HepG2 (cell line): ENCODE results near the gene WTAP. TPM values are rescaled to one million over a fixed set of nuclear protein-coding genes. Genes with fewer than 3 reads are reported as not detected.
A peak's percentile ranks its signal among the peaks of the same experiment; 100 is the strongest.

Experiments used
- CBX1 ChIP-seq: IDR thresholded peaks from one replicate; pipeline ENCODE4 v1.6.1; 2016; ENCODE audit warnings: antibody characterized with exemption, low read depth
- FOSL2 ChIP-seq: sonication (generic); formaldehyde crosslinking; IDR thresholded peaks from 2 replicates; pipeline ENCODE4 v1.4.0; 2020; ENCODE audit warnings: missing genetic modification reagents
- HNRNPH1 ChIP-seq: fragments of 200-400 bp; formaldehyde crosslinking; optimal IDR thresholded peaks from 2 replicates; pipeline ENCODE3; 2017; ENCODE audit warnings: mild to moderate bottlenecking, low read depth, low read length
- KAT8 ChIP-seq: IDR thresholded peaks from 2 replicates; pipeline ENCODE4 v1.6.1; 2016; ENCODE audit warnings: missing genetic modification reagents, missing compliant biosample characterization
- MAF1 ChIP-seq: sonication (generic); formaldehyde crosslinking; IDR thresholded peaks from 2 replicates; pipeline ENCODE4 v1.5.0; 2020; ENCODE audit warnings: missing genetic modification reagents, borderline replicate concordance
- POLR2A ChIP-seq, 2 experiments: IDR thresholded peaks; 2 replicates each; pipeline ENCODE4 v1.6.1; 2011; ENCODE audit warnings: low read depth in 2 of 2, low read length in 2 of 2, mild to moderate bottlenecking in 1 of 2, moderate library complexity in 1 of 2; ENCODE audit not compliant: insufficient read depth in 1 of 2
- PPARG ChIP-seq: conservative IDR thresholded peaks from 2 replicates; pipeline ENCODE4 v1.6.1; 2016; ENCODE audit warnings: missing biosample characterization, missing genetic modification reagents
- ZFX ChIP-seq: sonication (generic); formaldehyde crosslinking; IDR thresholded peaks from 2 replicates; pipeline ENCODE4 v1.4.0; 2020; ENCODE audit warnings: mild to moderate bottlenecking, low read depth, missing genetic modification reagents, moderate library complexity
- ZNF143 ChIP-seq: sonication (generic); formaldehyde crosslinking; IDR thresholded peaks from 2 replicates; pipeline ENCODE4 v1.4.0; 2020; ENCODE audit warnings: missing genetic modification reagents
- ZSCAN20 ChIP-seq: sonication (generic); formaldehyde crosslinking; IDR thresholded peaks from 2 replicates; pipeline ENCODE4 v1.4.0; 2020; ENCODE audit warnings: missing genetic modification reagents, mild to moderate bottlenecking, borderline replicate concordance
- polyA plus RNA-seq, 8 experiments: library from polyadenylated mRNA; depleted of rRNA in 3 of 8; stranded (reverse) in 7 of 8; unstranded in 1 of 8; fragments of >200 nt; fragmentation: Illumina TruSeq in 4 of 8; extraction: Trizol in 4 of 8; gene quantifications; 2 replicates each; pipeline versions ENCODE4 v1.2.1 to v1.2.3, GENCODE V29; 2011 to 2016; ENCODE audit warnings: low read depth in 4 of 8, missing spikeins in 1 of 8, mixed read lengths in 1 of 8; ENCODE audit not compliant: insufficient read depth in 1 of 8
- total RNA-seq, 5 experiments: library from RNA; depleted of rRNA; stranded (reverse); fragments of >200 nt; fragmentation: Illumina TruSeq; extraction: Trizol; gene quantifications; 2 replicates each; pipeline ENCODE4 v1.2.3, GENCODE V29; 2016; ENCODE audit warnings: low read depth in 1 of 5
- TF ChIP-seq, protein P1 (sequence below): sonication (generic); formaldehyde crosslinking; IDR thresholded peaks from 2 replicates; pipeline ENCODE4 v1.5.0; 2020; ENCODE audit warnings: mild to moderate bottlenecking, missing genetic modification reagents
- TF ChIP-seq, protein P2 (sequence below): sonication (generic); formaldehyde crosslinking; IDR thresholded peaks from 2 replicates; pipeline ENCODE4 v1.5.1; 2020; ENCODE audit warnings: mild to moderate bottlenecking, missing genetic modification reagents, borderline replicate concordance
- TF ChIP-seq, protein P3 (sequence below): sonication (generic); formaldehyde crosslinking; IDR thresholded peaks from 2 replicates; pipeline ENCODE4 v1.8.1; 2023; ENCODE audit warnings: mild to moderate bottlenecking, missing genetic modification reagents, borderline replicate concordance
- TF ChIP-seq, protein P4 (sequence below): sonication (generic); formaldehyde crosslinking; IDR thresholded peaks from 2 replicates; pipeline ENCODE4 v1.8.1; 2022; ENCODE audit warnings: mild to moderate bottlenecking, missing genetic modification reagents
- TF ChIP-seq, protein P5 (sequence below): IDR thresholded peaks from 2 replicates; pipeline ENCODE4 v1.6.1; 2016; ENCODE audit warnings: mild to moderate bottlenecking
- TF ChIP-seq, protein P6 (sequence below): sonication (generic); formaldehyde crosslinking; IDR thresholded peaks from 2 replicates; pipeline ENCODE4 v1.5.0; 2020; ENCODE audit warnings: mild to moderate bottlenecking, missing genetic modification reagents

Gene WTAP
- total and polyA plus RNA-seq, 2 of the 13 experiments (the other 11 are each of a cell fraction or from before 2014, with no cell fraction given): 31.6 to 167 TPM

DNA sequence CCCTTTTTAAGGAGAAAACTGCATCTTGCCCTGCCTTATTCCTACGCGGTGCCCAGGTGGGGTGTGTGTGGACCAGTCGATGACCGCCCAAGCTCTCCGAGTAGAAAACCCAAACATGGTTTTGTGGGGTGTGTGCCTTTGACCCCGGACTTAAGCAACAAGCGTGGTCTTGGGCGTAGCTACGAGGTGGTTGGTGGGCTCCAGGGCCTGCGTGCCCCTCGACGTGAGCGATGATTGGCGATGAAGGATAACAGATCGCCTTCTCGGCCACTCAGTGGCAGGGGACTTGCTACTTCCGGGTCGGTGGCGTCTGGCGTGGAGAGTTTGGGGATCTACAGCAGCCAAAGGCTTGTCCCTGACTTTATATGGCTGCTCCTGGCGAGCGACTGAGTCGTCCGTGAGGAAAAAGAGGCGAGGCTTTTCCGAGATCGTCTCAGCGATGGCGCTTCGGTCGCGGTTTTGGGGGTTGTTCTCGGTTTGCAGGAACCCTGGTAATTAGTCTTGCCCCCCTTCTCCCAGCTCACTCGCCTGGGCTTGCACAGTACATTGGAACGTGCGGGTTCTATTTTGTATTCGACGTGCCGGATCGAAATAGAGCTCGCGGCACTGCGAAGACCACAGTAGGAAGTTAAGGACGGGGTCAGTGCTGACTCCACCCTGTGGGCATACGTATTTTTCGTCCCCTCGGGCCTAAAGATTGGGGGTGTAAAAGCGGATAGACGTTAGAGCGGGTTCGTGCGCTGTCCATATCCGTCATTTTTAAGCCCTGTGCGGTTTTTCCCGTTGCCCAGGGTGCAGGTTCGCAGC lies 63.0 kb downstream of the WTAP start, which contains the start of gene MRPL18 (continued):
- TF ChIP-seq, protein P1, sequence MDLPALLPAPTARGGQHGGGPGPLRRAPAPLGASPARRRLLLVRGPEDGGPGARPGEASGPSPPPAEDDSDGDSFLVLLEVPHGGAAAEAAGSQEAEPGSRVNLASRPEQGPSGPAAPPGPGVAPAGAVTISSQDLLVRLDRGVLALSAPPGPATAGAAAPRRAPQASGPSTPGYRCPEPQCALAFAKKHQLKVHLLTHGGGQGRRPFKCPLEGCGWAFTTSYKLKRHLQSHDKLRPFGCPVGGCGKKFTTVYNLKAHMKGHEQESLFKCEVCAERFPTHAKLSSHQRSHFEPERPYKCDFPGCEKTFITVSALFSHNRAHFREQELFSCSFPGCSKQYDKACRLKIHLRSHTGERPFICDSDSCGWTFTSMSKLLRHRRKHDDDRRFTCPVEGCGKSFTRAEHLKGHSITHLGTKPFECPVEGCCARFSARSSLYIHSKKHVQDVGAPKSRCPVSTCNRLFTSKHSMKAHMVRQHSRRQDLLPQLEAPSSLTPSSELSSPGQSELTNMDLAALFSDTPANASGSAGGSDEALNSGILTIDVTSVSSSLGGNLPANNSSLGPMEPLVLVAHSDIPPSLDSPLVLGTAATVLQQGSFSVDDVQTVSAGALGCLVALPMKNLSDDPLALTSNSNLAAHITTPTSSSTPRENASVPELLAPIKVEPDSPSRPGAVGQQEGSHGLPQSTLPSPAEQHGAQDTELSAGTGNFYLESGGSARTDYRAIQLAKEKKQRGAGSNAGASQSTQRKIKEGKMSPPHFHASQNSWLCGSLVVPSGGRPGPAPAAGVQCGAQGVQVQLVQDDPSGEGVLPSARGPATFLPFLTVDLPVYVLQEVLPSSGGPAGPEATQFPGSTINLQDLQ (CRISPR knock-in tag): peak; percentile 4; the same call in 1 of the 2 replicates
- peak; percentile 48 for TF ChIP-seq ZFX
- peak; percentile 83 to 84 for TF ChIP-seq POLR2A (IDR thresholded peaks at IDR 0.05; ENCODE audit: insufficient read depth in 1 of 2, low read depth in 2 of 2, low read length in 2 of 2)
- TF ChIP-seq, protein P2, sequence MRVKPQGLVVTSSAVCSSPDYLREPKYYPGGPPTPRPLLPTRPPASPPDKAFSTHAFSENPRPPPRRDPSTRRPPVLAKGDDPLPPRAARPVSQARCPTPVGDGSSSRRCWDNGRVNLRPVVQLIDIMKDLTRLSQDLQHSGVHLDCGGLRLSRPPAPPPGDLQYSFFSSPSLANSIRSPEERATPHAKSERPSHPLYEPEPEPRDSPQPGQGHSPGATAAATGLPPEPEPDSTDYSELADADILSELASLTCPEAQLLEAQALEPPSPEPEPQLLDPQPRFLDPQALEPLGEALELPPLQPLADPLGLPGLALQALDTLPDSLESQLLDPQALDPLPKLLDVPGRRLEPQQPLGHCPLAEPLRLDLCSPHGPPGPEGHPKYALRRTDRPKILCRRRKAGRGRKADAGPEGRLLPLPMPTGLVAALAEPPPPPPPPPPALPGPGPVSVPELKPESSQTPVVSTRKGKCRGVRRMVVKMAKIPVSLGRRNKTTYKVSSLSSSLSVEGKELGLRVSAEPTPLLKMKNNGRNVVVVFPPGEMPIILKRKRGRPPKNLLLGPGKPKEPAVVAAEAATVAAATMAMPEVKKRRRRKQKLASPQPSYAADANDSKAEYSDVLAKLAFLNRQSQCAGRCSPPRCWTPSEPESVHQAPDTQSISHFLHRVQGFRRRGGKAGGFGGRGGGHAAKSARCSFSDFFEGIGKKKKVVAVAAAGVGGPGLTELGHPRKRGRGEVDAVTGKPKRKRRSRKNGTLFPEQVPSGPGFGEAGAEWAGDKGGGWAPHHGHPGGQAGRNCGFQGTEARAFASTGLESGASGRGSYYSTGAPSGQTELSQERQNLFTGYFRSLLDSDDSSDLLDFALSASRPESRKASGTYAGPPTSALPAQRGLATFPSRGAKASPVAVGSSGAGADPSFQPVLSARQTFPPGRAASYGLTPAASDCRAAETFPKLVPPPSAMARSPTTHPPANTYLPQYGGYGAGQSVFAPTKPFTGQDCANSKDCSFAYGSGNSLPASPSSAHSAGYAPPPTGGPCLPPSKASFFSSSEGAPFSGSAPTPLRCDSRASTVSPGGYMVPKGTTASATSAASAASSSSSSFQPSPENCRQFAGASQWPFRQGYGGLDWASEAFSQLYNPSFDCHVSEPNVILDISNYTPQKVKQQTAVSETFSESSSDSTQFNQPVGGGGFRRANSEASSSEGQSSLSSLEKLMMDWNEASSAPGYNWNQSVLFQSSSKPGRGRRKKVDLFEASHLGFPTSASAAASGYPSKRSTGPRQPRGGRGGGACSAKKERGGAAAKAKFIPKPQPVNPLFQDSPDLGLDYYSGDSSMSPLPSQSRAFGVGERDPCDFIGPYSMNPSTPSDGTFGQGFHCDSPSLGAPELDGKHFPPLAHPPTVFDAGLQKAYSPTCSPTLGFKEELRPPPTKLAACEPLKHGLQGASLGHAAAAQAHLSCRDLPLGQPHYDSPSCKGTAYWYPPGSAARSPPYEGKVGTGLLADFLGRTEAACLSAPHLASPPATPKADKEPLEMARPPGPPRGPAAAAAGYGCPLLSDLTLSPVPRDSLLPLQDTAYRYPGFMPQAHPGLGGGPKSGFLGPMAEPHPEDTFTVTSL: no peak
- 0 out of 2 replicates have a peak, but pooled peaks have one; percentile 5 for TF ChIP-seq MAF1 (CRISPR knock-in tag)
- 0 out of 2 replicates have a peak, but pooled peaks have one; percentile 16 for TF ChIP-seq ZSCAN20 (CRISPR knock-in tag)
- peak; percentile 49 for TF ChIP-seq ZNF143 (CRISPR knock-in tag)
- peak; percentile 71 for TF ChIP-seq KAT8
- TF ChIP-seq, protein P3, sequence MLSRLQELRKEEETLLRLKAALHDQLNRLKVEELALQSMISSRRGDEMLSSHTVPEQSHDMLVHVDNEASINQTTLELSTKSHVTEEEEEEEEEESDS (CRISPR knock-in tag): no peak
- TF ChIP-seq PPARG (CRISPR knock-in tag): 0 out of 2 replicates have a peak, but pooled peaks have one; percentile 13
- TF ChIP-seq, protein P4, sequence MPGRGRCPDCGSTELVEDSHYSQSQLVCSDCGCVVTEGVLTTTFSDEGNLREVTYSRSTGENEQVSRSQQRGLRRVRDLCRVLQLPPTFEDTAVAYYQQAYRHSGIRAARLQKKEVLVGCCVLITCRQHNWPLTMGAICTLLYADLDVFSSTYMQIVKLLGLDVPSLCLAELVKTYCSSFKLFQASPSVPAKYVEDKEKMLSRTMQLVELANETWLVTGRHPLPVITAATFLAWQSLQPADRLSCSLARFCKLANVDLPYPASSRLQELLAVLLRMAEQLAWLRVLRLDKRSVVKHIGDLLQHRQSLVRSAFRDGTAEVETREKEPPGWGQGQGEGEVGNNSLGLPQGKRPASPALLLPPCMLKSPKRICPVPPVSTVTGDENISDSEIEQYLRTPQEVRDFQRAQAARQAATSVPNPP (CRISPR knock-in tag): peak; percentile 4; the same call in 1 of the 2 replicates
- TF ChIP-seq, protein P5, sequence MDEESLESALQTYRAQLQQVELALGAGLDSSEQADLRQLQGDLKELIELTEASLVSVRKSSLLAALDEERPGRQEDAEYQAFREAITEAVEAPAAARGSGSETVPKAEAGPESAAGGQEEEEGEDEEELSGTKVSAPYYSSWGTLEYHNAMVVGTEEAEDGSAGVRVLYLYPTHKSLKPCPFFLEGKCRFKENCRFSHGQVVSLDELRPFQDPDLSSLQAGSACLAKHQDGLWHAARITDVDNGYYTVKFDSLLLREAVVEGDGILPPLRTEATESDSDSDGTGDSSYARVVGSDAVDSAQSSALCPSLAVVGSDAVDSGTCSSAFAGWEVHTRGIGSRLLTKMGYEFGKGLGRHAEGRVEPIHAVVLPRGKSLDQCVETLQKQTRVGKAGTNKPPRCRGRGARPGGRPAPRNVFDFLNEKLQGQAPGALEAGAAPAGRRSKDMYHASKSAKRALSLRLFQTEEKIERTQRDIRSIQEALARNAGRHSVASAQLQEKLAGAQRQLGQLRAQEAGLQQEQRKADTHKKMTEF (CRISPR knock-in tag): peak; percentile 36; the same call in 1 of the 2 replicates
- TF ChIP-seq, protein P6, sequence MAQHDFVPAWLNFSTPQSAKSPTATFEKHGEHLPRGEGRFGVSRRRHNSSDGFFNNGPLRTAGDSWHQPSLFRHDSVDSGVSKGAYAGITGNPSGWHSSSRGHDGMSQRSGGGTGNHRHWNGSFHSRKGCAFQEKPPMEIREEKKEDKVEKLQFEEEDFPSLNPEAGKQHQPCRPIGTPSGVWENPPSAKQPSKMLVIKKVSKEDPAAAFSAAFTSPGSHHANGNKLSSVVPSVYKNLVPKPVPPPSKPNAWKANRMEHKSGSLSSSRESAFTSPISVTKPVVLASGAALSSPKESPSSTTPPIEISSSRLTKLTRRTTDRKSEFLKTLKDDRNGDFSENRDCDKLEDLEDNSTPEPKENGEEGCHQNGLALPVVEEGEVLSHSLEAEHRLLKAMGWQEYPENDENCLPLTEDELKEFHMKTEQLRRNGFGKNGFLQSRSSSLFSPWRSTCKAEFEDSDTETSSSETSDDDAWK (CRISPR knock-in tag): no peak
- no peak for TF ChIP-seq FOSL2 (CRISPR knock-in tag)
- TF ChIP-seq HNRNPH1: no peak
- no peak for TF ChIP-seq CBX1
